HL-60 (cell line): ENCODE measurements around the gene PLA2G4E.

Experiments
- DNase-seq, 2 experiments: peaks; one replicate each; pipeline ENCODE4 v3.0.0-alpha.2; 2010 to 2020; ENCODE audit warnings: low read depth in 1 of 2, low spot score in 1 of 2
- H3K27ac ChIP-seq: fragments of 250-450 bp; sonication (Bioruptor Pico); replicated peaks from 2 replicates; pipeline ENCODE4 v1.5.1; 2020; ENCODE audit warnings: mild to moderate bottlenecking, moderate library complexity
- H3K27me3 ChIP-seq: fragments of 250-450 bp; sonication (Bioruptor Pico); 2 replicates; pipeline ENCODE4 v1.5.1; 2021; ENCODE audit warnings: mild to moderate bottlenecking, moderate library complexity; ENCODE audit not compliant: insufficient read depth, poor library complexity, severe bottlenecking
- H3K4me3 ChIP-seq: replicated peaks from 2 replicates; pipeline ENCODE4 v1.5.1; 2011; ENCODE audit warnings: mild to moderate bottlenecking, control low read depth, low read length; ENCODE audit not compliant: insufficient read depth
- CTCF ChIP-seq: IDR thresholded peaks from one replicate; pipeline ENCODE4 v1.5.1; 2011; ENCODE audit warnings: low read length, control low read depth, inconsistent platforms; ENCODE audit not compliant: insufficient read depth
- GABPA ChIP-seq: IDR thresholded peaks from 2 replicates; pipeline ENCODE4 v1.6.1; 2012; ENCODE audit warnings: low read depth
- POLR2AphosphoS5 ChIP-seq: IDR thresholded peaks from 2 replicates; pipeline ENCODE4 v1.6.1; 2012; ENCODE audit warnings: low read depth
- REST ChIP-seq: IDR thresholded peaks from 2 replicates; pipeline ENCODE4 v1.6.1; 2012; ENCODE audit warnings: low read depth; ENCODE audit not compliant: insufficient replicate concordance
- SPI1 ChIP-seq: IDR thresholded peaks from 2 replicates; pipeline ENCODE4 v1.6.1; 2012; ENCODE audit warnings: low read depth, mild to moderate bottlenecking, borderline replicate concordance

PLA2G4E gene

GRCh38 chr15:41987246-41987924 lies 33.5 kb downstream of the PLA2G4E start:
- no peak for TF ChIP-seq REST
- TF ChIP-seq GABPA = no peak
- TF ChIP-seq POLR2AphosphoS5 = no peak
- no peak for TF ChIP-seq CTCF
- TF ChIP-seq SPI1 = no peak
- Histone ChIP-seq H3K27ac (no peak overlapping the region), H3K27me3 (no peaks in the 10 kb centered on the region), H3K4me3 (no peak overlapping the region)
- no peak for DNase-seq

GRCh38 chr15:41985236-41986160 lies 35.3 kb downstream of the PLA2G4E start:
- TF ChIP-seq CTCF (no peak), REST (no peak), POLR2AphosphoS5 (no peak), GABPA (no peak), SPI1 (no peak)

GRCh38 chr15:41984622-41985021 lies 36.2 kb downstream of the PLA2G4E start:
- Histone ChIP-seq H3K4me3 (no peak overlapping the region), H3K27me3 (no peaks in the 10 kb centered on the region), H3K27ac (no peak overlapping the region)
- TF ChIP-seq POLR2AphosphoS5 (no peak), SPI1 (no peak), REST (no peak), CTCF (no peak), GABPA (no peak)
- no peak for DNase-seq

More at GRCh38 chr15:41985236-41986160, 35.3 kb downstream of the PLA2G4E start:
- no peak overlapping the region for H3K27ac ChIP-seq
- no peak for DNase-seq
- no peak overlapping the region for H3K4me3 ChIP-seq
- H3K27me3 ChIP-seq = no peaks in the 10 kb centered on the region
